ENCODE measurements around the gene BTBD10. TPM values are rescaled to one million over a fixed set of nuclear protein-coding genes. Genes with fewer than 3 reads are reported as not detected.

BTBD10 gene
- total RNA-seq, 2 donors from 2014 or later: 24.5 to 36.7 TPM

DNA sequence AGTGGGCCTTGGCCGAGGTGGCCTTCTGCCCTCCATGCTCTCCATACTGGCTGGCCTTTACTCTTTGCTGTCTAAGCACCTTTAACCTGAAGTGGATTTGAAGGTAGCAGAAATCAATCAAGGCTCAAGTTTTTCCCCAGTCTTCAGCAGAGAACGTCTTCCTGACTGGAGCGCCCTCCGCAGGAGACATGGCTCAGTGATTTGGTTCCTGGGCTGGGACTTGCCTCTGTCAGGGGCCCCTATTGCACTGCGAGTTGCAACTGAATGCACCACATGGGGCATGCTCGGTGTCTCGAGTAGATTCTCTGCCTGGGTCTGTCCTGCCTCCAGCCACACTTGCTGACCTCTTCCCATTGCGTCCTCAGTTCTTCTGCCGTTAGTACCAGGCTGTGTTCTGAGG lies 105.8 kb downstream of the BTBD10 start:
- H3K4me1 ChIP-seq (ENCODE audit: control insufficient read depth in 1 of 2, low read depth in 2 of 2): no peaks in the 10 kb centered on the region
- H3K27ac ChIP-seq: no peak overlapping the region
- peaks cover 31% of the 10 kb centered on the region for H3K36me3 ChIP-seq
- no peak overlapping the region for H3K4me3 ChIP-seq
- ATAC-seq (ENCODE audit: insufficient number of reproducible peaks, low FRiP score, low read depth) (no peak), DNase-seq (ENCODE audit: low spot score) (no peak)
- TF ChIP-seq, protein P1, sequence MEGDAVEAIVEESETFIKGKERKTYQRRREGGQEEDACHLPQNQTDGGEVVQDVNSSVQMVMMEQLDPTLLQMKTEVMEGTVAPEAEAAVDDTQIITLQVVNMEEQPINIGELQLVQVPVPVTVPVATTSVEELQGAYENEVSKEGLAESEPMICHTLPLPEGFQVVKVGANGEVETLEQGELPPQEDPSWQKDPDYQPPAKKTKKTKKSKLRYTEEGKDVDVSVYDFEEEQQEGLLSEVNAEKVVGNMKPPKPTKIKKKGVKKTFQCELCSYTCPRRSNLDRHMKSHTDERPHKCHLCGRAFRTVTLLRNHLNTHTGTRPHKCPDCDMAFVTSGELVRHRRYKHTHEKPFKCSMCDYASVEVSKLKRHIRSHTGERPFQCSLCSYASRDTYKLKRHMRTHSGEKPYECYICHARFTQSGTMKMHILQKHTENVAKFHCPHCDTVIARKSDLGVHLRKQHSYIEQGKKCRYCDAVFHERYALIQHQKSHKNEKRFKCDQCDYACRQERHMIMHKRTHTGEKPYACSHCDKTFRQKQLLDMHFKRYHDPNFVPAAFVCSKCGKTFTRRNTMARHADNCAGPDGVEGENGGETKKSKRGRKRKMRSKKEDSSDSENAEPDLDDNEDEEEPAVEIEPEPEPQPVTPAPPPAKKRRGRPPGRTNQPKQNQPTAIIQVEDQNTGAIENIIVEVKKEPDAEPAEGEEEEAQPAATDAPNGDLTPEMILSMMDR (IDR thresholded peaks at IDR 0.05): no peak
- no peaks in the 10 kb centered on the region for H3K9me3 ChIP-seq
- no peaks in the 10 kb centered on the region for H3K27me3 ChIP-seq (replicated peaks; ENCODE audit: insufficient read depth)

DNA sequence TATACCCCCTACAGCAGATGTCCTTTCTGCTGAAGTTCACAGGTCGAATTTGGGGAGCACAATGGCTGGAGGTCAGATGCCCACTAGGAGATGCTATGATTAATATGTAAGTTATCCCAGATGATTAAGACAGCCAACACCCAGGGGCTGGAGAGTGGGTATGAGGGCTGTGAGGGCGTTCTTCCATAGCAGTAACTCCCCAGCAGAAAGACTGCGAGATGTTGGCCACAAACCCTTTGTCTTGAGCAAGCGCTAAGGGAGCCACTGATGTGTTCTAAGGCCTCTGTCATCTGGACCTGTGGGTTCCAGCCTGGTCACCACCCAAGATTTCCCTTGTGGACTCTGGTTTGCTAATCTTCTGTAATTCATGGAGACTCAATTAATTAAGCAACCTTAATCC lies 107.8 kb downstream of the BTBD10 start:
- ATAC-seq (ENCODE audit: insufficient number of reproducible peaks, low FRiP score, low read depth): no peak
- no peaks in the 10 kb centered on the region for H3K9me3 ChIP-seq
- no peaks in the 10 kb centered on the region for H3K27me3 ChIP-seq (replicated peaks; ENCODE audit: insufficient read depth)
- TF ChIP-seq, protein P1 (IDR thresholded peaks at IDR 0.05): no peak
- H3K4me3 ChIP-seq: no peak overlapping the region
- no peak overlapping the region for H3K27ac ChIP-seq
- DNase-seq (ENCODE audit: low spot score): no peak
- peaks cover 26% of the 10 kb centered on the region for H3K36me3 ChIP-seq
- no peaks in the 10 kb centered on the region for H3K4me1 ChIP-seq (ENCODE audit: control insufficient read depth in 1 of 2, low read depth in 2 of 2)

DNA sequence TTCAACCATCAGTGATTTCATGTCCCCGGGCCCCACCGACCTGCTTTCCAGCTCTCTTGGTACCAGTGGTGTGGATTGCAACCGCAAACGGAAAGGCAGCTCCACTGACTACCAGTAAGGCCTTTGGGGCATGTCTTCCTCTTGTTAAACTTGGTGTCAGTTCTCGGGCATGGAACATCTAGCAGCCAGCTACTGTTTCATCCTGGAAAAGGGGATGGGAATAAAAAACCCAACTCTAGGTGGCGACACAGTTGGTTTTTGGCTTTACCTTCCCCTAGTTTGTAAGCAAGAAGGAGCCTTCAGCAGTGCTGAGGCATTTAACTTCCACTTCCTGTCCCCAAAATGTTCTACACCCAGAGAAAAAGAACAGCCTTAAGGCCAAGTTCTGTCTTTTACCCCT lies 108.7 kb downstream of the BTBD10 start:
- Histone ChIP-seq H3K36me3 (peaks cover 29% of the 10 kb centered on the region), H3K4me3 (no peak overlapping the region), H3K9me3 (no peaks in the 10 kb centered on the region), H3K27ac (no peak overlapping the region), H3K27me3 (replicated peaks; ENCODE audit: insufficient read depth) (no peaks in the 10 kb centered on the region), H3K4me1 (ENCODE audit: control insufficient read depth in 1 of 2, low read depth in 2 of 2) (no peaks in the 10 kb centered on the region)
- TF ChIP-seq, protein P1 (IDR thresholded peaks at IDR 0.05): no peak
- ATAC-seq (ENCODE audit: insufficient number of reproducible peaks, low FRiP score, low read depth) (no peak), DNase-seq (ENCODE audit: low spot score) (no peak)

DNA sequence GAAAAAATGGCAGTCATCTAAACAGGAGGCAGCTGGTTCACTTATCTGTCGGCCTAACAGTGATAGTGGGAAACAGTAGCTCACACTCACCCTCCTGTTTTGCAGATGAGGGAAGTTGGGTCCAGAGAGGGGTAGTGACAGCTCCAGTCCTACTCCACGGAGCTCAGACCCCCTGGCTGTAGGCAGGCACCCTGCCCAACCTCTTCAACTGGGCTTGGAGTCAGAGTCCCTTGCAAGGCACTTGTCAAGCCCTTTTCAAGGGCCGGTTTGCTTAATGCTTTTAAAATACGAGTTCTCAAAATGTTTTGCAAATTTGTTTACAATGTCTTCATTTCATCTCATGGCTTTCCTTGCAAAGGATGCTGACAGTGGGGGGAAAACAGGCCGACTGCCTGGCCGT lies 110.3 kb downstream of the BTBD10 start:
- H3K36me3 ChIP-seq: peaks cover 23% of the 10 kb centered on the region

DNA sequence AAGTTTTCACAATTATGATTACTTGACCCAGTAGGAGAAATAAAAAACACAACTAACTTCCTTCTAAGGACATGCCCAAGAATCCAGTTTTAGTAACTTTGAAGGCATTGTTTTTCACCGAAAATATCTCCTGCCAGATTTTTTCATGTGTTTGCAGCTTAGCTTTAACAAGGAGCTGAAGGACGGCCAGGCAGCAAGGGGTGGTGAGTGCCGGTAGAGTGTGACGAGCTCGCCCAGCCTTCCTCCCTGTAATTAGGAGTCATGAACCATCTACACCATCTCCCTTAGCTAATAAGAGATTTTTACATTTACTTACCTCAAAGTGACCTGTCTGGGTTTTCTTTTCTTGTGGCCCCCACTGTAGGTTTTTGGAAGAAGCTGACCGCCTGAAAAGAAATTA lies 113.4 kb downstream of the BTBD10 start:
- H3K4me1 ChIP-seq (ENCODE audit: control insufficient read depth in 1 of 2, low read depth in 2 of 2): no peaks in the 10 kb centered on the region
- no peaks in the 10 kb centered on the region for H3K27me3 ChIP-seq (replicated peaks; ENCODE audit: insufficient read depth)
- TF ChIP-seq, protein P1 (IDR thresholded peaks at IDR 0.05): no peak
- no peak overlapping the region for H3K4me3 ChIP-seq
- ATAC-seq (ENCODE audit: insufficient number of reproducible peaks, low FRiP score, low read depth) (no peak), DNase-seq (ENCODE audit: low spot score) (no peak)
- H3K36me3 ChIP-seq: peaks cover 5% of the 10 kb centered on the region
- no peaks in the 10 kb centered on the region for H3K9me3 ChIP-seq
- no peak overlapping the region for H3K27ac ChIP-seq

More for the DNA sequence above, 110.3 kb downstream of the BTBD10 start:
- Histone ChIP-seq H3K4me1 (ENCODE audit: control insufficient read depth in 1 of 2, low read depth in 2 of 2) (no peaks in the 10 kb centered on the region), H3K27ac (no peak overlapping the region), H3K27me3 (replicated peaks; ENCODE audit: insufficient read depth) (no peaks in the 10 kb centered on the region), H3K9me3 (no peaks in the 10 kb centered on the region), H3K4me3 (no peak overlapping the region)
- DNase-seq (ENCODE audit: low spot score): no peak
- TF ChIP-seq, protein P1 (IDR thresholded peaks at IDR 0.05): no peak
- ATAC-seq (ENCODE audit: insufficient number of reproducible peaks, low FRiP score, low read depth): no peak
